T-helper 17 cell (primary cell): ENCODE results near the gene COL1A2. TPM values are rescaled to one million over a fixed set of nuclear protein-coding genes. Genes with fewer than 3 reads are reported as not detected.

Experiments
- ATAC-seq: fragments of 150-1000 bp; cut with Tn5 transposase; 2 replicates; pipeline ENCODE4 v1.10.0; 2021; ENCODE audit warnings: mild to moderate bottlenecking, moderate library complexity
- DNase-seq, 3 donors: peaks; one replicate each; pipeline versions ENCODE4 v3.0.0 to v3.0.0-alpha.2; 2020 to 2021
- H3K9me3 ChIP-seq: one replicate; pipeline ENCODE4 v1.7.0; 2013; ENCODE audit warnings: low read length, mild to moderate bottlenecking; ENCODE audit not compliant: control insufficient read depth, poor library complexity, severe bottlenecking
- H3K27ac Mint-ChIP-seq: one replicate; pipeline ENCODE4 v1.8.0; 2022; ENCODE audit warnings: mild to moderate bottlenecking, moderate library complexity, mixed read lengths
- H3K27me3 Mint-ChIP-seq: one replicate; pipeline ENCODE4 v1.8.0; 2022; ENCODE audit warnings: mixed read lengths
- H3K36me3 Mint-ChIP-seq: one replicate; pipeline ENCODE4 v1.8.0; 2022; ENCODE audit warnings: low read depth, mixed read lengths
- H3K4me1 Mint-ChIP-seq: one replicate; pipeline ENCODE4 v1.8.0; 2022; ENCODE audit warnings: mild to moderate bottlenecking, mixed read lengths
- H3K4me3 Mint-ChIP-seq: one replicate; pipeline ENCODE4 v1.8.0; 2022; ENCODE audit warnings: mild to moderate bottlenecking, moderate library complexity, mixed read lengths
- total RNA-seq, 4 donors: library from RNA in 2 of 4; stranded (reverse) in 2 of 4; gene quantifications; one replicate each; pipeline ENCODE4 v1.2.3 and lab custom pipeline; 2022 to 2026

COL1A2 gene
- total RNA-seq, 2 donors from 2014 or later, result not detected

GRCh38 chr7:94436018-94436604, 41.4 kb downstream of the COL1A2 start:
- H3K4me3 Mint-ChIP-seq, result no peak overlapping the region
- no peaks in the 10 kb centered on the region for H3K36me3 Mint-ChIP-seq
- peak in 2 of 3 donors; percentile 16 to 37 for DNase-seq
- H3K27ac Mint-ChIP-seq, result no peak overlapping the region
- H3K27me3 Mint-ChIP-seq, result peaks cover 30% of the 10 kb centered on the region
- peaks cover 3% of the 10 kb centered on the region for H3K4me1 Mint-ChIP-seq
- ATAC-seq, result peak; percentile 80
- no peaks in the 10 kb centered on the region for H3K9me3 ChIP-seq

- H3K27me3 Mint-ChIP-seq, result peaks cover 36% of the 10 kb centered on the region
- no peak overlapping the region for H3K4me3 Mint-ChIP-seq
- H3K36me3 Mint-ChIP-seq, result no peaks in the 10 kb centered on the region
- H3K4me1 Mint-ChIP-seq, result peaks cover 3% of the 10 kb centered on the region
- no peaks in the 10 kb centered on the region for H3K9me3 ChIP-seq
- no peak for DNase-seq
- no peak for ATAC-seq
- no peak overlapping the region for H3K27ac Mint-ChIP-seq
Observed at GRCh38 chr7:94436700-94437099, 42.0 kb downstream of the COL1A2 start.

GRCh38 chr7:94439893-94440381, 45.2 kb downstream of the COL1A2 start:
- no peak for ATAC-seq
- Mint-ChIP-seq H3K36me3 (no peaks in the 10 kb centered on the region), H3K27ac (no peak overlapping the region), H3K4me3 (no peak overlapping the region), H3K4me1 (peaks cover 3% of the 10 kb centered on the region), H3K27me3 (peaks cover 51% of the 10 kb centered on the region)
- no peak for DNase-seq
- H3K9me3 ChIP-seq, result no peaks in the 10 kb centered on the region

- Mint-ChIP-seq H3K4me1 (peaks cover 8% of the 10 kb centered on the region), H3K27ac (no peak overlapping the region), H3K36me3 (no peaks in the 10 kb centered on the region), H3K4me3 (no peak overlapping the region), H3K27me3 (peaks cover 51% of the 10 kb centered on the region)
- no peak for ATAC-seq
- DNase-seq, result no peak
- no peaks in the 10 kb centered on the region for H3K9me3 ChIP-seq
Observed at GRCh38 chr7:94440451-94441039, 45.9 kb downstream of the COL1A2 start.

GRCh38 chr7:94441138-94441537, 46.4 kb downstream of the COL1A2 start:
- DNase-seq (no peak), ATAC-seq (no peak)
- Mint-ChIP-seq H3K27me3 (peaks cover 49% of the 10 kb centered on the region), H3K4me3 (no peak overlapping the region), H3K36me3 (no peaks in the 10 kb centered on the region), H3K27ac (no peak overlapping the region), H3K4me1 (peaks cover 9% of the 10 kb centered on the region)
- no peaks in the 10 kb centered on the region for H3K9me3 ChIP-seq

GRCh38 chr7:94442639-94443038, 47.9 kb downstream of the COL1A2 start:
- ATAC-seq, result no peak
- H3K27me3 Mint-ChIP-seq, result peaks cover 38% of the 10 kb centered on the region
- H3K27ac Mint-ChIP-seq, result no peak overlapping the region
- H3K36me3 Mint-ChIP-seq, result no peaks in the 10 kb centered on the region
- peaks cover 6% of the 10 kb centered on the region for H3K4me1 Mint-ChIP-seq
- H3K4me3 Mint-ChIP-seq, result no peak overlapping the region
- DNase-seq, result no peak
- no peaks in the 10 kb centered on the region for H3K9me3 ChIP-seq

GRCh38 chr7:94444813-94445212, 50.1 kb downstream of the COL1A2 start:
- Mint-ChIP-seq H3K27ac (no peak overlapping the region), H3K4me1 (peaks cover 6% of the 10 kb centered on the region), H3K36me3 (no peaks in the 10 kb centered on the region), H3K27me3 (peaks cover 29% of the 10 kb centered on the region), H3K4me3 (no peak overlapping the region)
- ATAC-seq, result no peak
- no peaks in the 10 kb centered on the region for H3K9me3 ChIP-seq
- no peak for DNase-seq

- DNase-seq (no peak), ATAC-seq (no peak)
- no peaks in the 10 kb centered on the region for H3K36me3 Mint-ChIP-seq
- H3K4me3 Mint-ChIP-seq, result no peak overlapping the region
- H3K4me1 Mint-ChIP-seq, result peaks cover 6% of the 10 kb centered on the region
- peaks cover 33% of the 10 kb centered on the region for H3K27me3 Mint-ChIP-seq
- H3K9me3 ChIP-seq, result no peaks in the 10 kb centered on the region
- H3K27ac Mint-ChIP-seq, result no peak overlapping the region
Observed at GRCh38 chr7:94445696-94446194, 51.0 kb downstream of the COL1A2 start.

- no peak overlapping the region for H3K4me3 Mint-ChIP-seq
- H3K36me3 Mint-ChIP-seq, result no peaks in the 10 kb centered on the region
- no peaks in the 10 kb centered on the region for H3K9me3 ChIP-seq
- no peak for DNase-seq
- no peak overlapping the region for H3K27ac Mint-ChIP-seq
- peaks cover 6% of the 10 kb centered on the region for H3K4me1 Mint-ChIP-seq
- ATAC-seq, result no peak
- H3K27me3 Mint-ChIP-seq, result peaks cover 36% of the 10 kb centered on the region
Observed at GRCh38 chr7:94446308-94446707, 51.6 kb downstream of the COL1A2 start.

- peaks cover 38% of the 10 kb centered on the region for H3K27me3 Mint-ChIP-seq
- no peak for DNase-seq
- no peak overlapping the region for H3K27ac Mint-ChIP-seq
- no peak for ATAC-seq
- H3K4me3 Mint-ChIP-seq, result no peak overlapping the region
- H3K4me1 Mint-ChIP-seq, result peaks cover 6% of the 10 kb centered on the region
- H3K36me3 Mint-ChIP-seq, result peaks cover 2% of the 10 kb centered on the region
- no peaks in the 10 kb centered on the region for H3K9me3 ChIP-seq
Observed at GRCh38 chr7:94449151-94449725, 54.5 kb downstream of the COL1A2 start.

- Mint-ChIP-seq H3K27ac (no peak overlapping the region), H3K4me1 (peaks cover 6% of the 10 kb centered on the region), H3K27me3 (peaks cover 31% of the 10 kb centered on the region), H3K36me3 (peaks cover 2% of the 10 kb centered on the region), H3K4me3 (no peak overlapping the region)
- ATAC-seq (no peak), DNase-seq (no peak)
- no peaks in the 10 kb centered on the region for H3K9me3 ChIP-seq
Observed at GRCh38 chr7:94450044-94450697, 55.5 kb downstream of the COL1A2 start.

GRCh38 chr7:94451187-94451586, 56.5 kb downstream of the COL1A2 start:
- Mint-ChIP-seq H3K36me3 (peaks cover 2% of the 10 kb centered on the region), H3K4me1 (no peaks in the 10 kb centered on the region), H3K27ac (no peak overlapping the region), H3K4me3 (no peak overlapping the region), H3K27me3 (peaks cover 25% of the 10 kb centered on the region)
- H3K9me3 ChIP-seq, result no peaks in the 10 kb centered on the region
- DNase-seq (no peak), ATAC-seq (no peak)

- Mint-ChIP-seq H3K27ac (no peak overlapping the region), H3K4me3 (no peak overlapping the region), H3K4me1 (no peaks in the 10 kb centered on the region), H3K27me3 (peaks cover 25% of the 10 kb centered on the region), H3K36me3 (peaks cover 2% of the 10 kb centered on the region)
- H3K9me3 ChIP-seq, result no peaks in the 10 kb centered on the region
- no peak for DNase-seq
- ATAC-seq, result no peak
Observed at GRCh38 chr7:94452239-94452638, 57.5 kb downstream of the COL1A2 start.
